Measurements from ENCODE around the gene KIAA1328. TPM values are rescaled to one million over a fixed set of nuclear protein-coding genes. Genes with fewer than 3 reads are reported as not detected.

KIAA1328 gene
- polyA plus RNA-seq, 3 donors = 9.8 to 13.7 (median 10.7) TPM

GRCh38 chr18:37033419-37033818 lies 204.5 kb downstream of the KIAA1328 start:
- no peak for DNase-seq (ENCODE audit: extremely low read depth in 1 of 11, low read depth in 9 of 11, low spot score in 4 of 11)

DNA sequence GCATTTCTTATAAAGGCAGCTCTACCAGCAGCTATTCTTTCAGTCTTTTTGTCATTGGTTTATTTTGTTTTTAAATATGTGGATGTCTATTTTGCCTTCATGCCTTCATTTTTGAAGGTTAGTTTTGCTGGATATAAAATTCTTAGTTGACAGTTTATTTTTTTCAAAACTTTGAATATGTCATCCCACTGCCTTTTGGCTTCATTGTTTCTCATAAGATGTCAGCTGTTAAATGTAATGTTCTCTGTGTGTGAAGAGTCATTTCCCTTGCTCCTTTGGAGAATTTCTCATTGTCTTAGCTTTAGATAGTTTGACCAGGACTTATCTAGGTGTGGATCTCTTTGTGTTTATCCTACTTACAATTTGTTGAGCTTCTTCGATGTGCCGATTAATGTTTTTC lies 213.5 kb downstream of the KIAA1328 start:
- no peak for DNase-seq (ENCODE audit: extremely low read depth in 1 of 11, low read depth in 9 of 11, low spot score in 4 of 11)

DNA sequence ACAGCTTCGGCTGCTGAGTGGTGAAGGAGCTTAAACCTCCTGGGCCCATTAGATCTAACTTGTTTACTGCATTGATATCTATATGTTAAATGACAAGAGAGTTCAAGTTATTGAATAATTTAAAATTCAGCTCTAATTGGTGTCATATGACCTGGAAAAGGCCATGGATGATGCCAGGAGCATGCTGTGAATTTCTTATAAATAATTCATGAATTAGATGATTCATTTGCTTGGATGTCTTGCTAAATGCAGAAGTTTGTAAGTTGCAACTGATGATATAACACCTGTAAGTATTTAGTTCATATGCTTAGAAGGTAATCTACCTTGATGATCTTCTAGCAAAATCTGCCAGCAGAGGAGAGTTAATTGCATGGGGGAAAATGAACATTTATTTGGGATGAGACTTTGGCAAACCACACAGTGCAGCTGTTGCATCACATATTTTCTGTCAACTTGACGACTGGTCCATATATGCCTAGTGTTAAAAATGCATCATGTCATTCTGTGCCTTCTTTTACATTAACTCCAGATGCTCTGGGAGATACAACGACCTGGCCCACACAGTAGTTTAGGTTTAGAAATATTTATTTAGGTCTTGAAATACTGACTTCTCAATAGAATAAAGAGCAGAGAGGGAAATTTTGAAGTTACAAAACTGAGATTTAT lies 226.3 kb downstream of the KIAA1328 start:
- no peak for DNase-seq (ENCODE audit: extremely low read depth in 1 of 11, low read depth in 9 of 11, low spot score in 4 of 11)

GRCh38 chr18:37064187-37064586 lies 235.3 kb downstream of the KIAA1328 start:
- DNase-seq (ENCODE audit: extremely low read depth in 1 of 11, low read depth in 9 of 11, low spot score in 4 of 11) = no peak

DNA sequence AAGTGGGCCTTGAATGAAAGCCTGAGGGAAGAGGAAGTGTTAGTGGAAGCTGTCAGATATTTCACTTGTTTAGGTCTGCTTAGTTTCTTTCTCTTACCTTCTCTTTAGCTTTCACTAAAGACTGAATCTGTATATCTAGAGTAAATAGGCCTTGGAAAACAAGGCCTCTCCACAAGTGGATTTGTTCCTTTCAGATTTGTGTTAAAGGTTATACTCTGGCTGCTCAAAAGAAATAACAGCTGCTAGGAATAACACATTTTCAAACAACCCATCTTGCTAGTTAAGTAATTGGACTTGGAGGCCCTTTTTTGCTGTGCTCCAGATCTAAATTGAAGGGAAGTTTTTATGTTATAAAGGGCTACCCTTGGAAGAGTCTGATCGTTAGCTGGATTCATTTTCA lies 236.3 kb downstream of the KIAA1328 start:
- DNase-seq (ENCODE audit: extremely low read depth in 1 of 11, low read depth in 9 of 11, low spot score in 4 of 11) = no peak

- no peak for DNase-seq (ENCODE audit: extremely low read depth in 1 of 11, low read depth in 9 of 11, low spot score in 4 of 11)
Measured at GRCh38 chr18:37084912-37085311, 256.0 kb downstream of the KIAA1328 start.

DNA sequence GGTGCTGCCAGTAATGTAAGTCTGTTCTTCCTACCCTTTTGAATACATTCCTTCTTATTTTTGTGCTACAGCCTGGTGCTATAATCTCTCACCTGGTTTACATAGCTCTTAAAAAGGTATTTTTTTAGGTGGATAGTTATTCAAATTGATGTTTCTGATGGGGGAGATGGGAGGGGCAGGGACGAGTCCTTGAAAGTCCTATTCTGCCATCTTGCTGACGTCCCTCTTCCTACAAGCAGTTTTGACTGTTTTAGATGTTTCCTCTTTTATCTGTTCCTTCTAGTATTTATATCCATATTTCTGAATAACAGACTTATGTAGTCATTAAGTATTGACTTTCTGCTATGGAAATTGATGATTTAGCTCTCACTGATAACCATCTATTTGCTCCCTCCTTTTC lies 256.4 kb downstream of the KIAA1328 start:
- DNase-seq (ENCODE audit: extremely low read depth in 1 of 11, low read depth in 9 of 11, low spot score in 4 of 11) = no peak

- DNase-seq (ENCODE audit: extremely low read depth in 1 of 11, low read depth in 9 of 11, low spot score in 4 of 11) = no peak
Measured at GRCh38 chr18:37107748-37108522, 279.0 kb downstream of the KIAA1328 start.

- DNase-seq (ENCODE audit: extremely low read depth in 1 of 11, low read depth in 9 of 11, low spot score in 4 of 11) = peak in 2 of 11 donors; percentile 4 to 11
Measured at GRCh38 chr18:37122877-37123276, 293.9 kb downstream of the KIAA1328 start.

- no peak for DNase-seq (ENCODE audit: extremely low read depth in 1 of 11, low read depth in 9 of 11, low spot score in 4 of 11)
Measured at GRCh38 chr18:37124516-37124915, 295.6 kb downstream of the KIAA1328 start.

- no peak for DNase-seq (ENCODE audit: extremely low read depth in 1 of 11, low read depth in 9 of 11, low spot score in 4 of 11)
Measured at GRCh38 chr18:37135177-37135576, 306.2 kb downstream of the KIAA1328 start.

- no peak for DNase-seq (ENCODE audit: extremely low read depth in 1 of 11, low read depth in 9 of 11, low spot score in 4 of 11)
Measured at GRCh38 chr18:37138456-37138855, 309.5 kb downstream of the KIAA1328 start.

DNA sequence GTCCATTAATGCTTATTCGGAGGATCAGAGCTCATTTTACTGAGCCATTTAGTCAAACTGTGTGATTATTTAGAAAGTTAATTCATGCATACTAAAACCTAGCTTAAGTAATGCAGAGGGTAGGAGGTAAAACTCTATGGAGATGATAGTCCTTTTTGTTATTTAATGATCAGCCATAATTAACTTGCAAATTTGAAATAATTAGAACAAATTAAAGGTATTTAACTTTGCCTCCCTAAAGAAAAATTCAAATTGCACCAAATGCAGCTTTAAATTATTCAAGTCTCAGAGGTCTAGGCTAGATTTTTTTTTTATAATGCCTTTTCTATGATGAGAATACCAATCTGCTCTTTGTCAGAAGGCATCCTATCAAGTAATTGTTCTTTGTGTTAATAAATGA lies 310.9 kb downstream of the KIAA1328 start:
- DNase-seq (ENCODE audit: extremely low read depth in 1 of 11, low read depth in 9 of 11, low spot score in 4 of 11) = no peak

GRCh38 chr18:37144921-37145320 lies 316.0 kb downstream of the KIAA1328 start:
- no peak for DNase-seq (ENCODE audit: extremely low read depth in 1 of 11, low read depth in 9 of 11, low spot score in 4 of 11)

- DNase-seq (ENCODE audit: extremely low read depth in 1 of 11, low read depth in 9 of 11, low spot score in 4 of 11) = no peak
Measured at GRCh38 chr18:37156330-37156942, 327.5 kb downstream of the KIAA1328 start.

DNA sequence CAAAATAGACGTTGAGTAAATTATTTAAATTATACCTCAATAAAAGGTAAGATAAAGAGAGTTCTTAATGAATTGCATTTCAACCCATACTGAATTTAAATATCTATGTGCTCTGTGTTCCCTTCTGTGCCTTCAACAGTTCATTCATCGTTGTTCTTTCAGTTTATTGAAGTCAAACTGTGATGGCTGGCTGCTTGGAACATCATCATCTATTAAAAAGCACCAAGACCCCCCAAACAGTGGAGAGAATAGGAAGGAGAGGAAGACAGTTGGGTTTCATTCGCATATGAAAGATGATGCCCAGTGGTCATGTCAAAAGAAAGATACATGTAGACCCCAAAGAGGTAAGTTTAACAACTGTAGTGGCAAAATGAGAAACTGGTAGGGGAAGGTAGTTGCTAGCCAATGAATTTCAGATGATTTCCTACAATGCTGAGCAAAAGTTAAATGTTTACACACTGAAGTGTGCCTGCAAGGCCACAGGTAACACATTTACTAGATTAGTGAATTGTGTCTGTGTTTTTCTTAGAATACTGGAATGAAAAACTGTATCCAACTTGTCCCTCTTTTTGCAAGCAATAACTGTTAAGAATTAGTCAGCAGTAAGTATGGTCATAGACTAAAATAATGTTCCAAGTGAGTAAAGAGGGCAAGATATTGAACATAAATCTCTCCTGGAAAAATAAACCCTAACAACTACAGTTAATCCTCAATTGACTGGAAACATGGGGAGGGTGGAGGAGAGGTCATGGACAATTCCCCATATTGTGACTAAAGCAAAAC lies 331.3 kb downstream of the KIAA1328 start:
- DNase-seq (ENCODE audit: extremely low read depth in 1 of 11, low read depth in 9 of 11, low spot score in 4 of 11) = peak in 5 of 11 donors; percentile 8 to 41 (median 15)

DNA sequence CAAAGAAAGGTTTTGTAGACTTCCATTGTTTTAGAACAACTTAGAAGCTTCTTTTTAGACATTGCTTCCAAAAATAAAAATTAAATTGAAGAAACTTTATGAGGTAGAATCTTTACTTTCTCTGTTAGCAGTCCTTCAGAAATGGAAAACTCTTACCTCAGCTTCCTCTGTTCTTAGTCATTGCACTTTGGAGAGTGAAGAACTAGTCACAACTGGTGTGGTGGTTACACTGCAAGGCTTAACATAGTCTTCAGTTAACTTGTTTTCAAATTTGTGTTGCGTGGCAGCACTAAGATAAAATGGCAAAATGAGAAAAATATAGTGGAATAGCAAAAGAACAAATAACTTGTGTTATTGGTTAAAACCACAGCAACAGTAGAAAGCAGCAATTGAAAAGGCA lies 332.6 kb downstream of the KIAA1328 start:
- DNase-seq (ENCODE audit: extremely low read depth in 1 of 11, low read depth in 9 of 11, low spot score in 4 of 11) = no peak

DNA sequence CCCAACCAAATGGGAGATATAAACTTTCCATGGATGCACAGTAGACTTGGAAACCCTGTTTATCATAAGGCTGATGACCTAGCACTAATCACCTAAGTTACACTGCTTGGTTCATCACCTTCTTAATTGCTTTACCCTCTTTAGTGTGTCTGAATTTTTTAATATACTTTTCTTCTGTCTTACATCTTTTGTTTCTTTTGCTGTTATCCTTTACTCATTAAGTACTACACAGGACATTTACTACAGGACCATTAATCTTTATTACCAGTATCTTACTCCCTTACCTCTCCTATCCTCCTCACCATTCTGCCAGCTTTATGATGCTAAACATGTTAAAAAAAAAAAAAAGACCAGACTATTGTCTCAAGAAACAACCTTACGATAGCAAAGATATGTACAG lies 333.6 kb downstream of the KIAA1328 start:
- peak in 3 of 11 donors; percentile 12 to 28 (median 26) for DNase-seq (ENCODE audit: extremely low read depth in 1 of 11, low read depth in 9 of 11, low spot score in 4 of 11)

- DNase-seq (ENCODE audit: extremely low read depth in 1 of 11, low read depth in 9 of 11, low spot score in 4 of 11) = peak in 1 of 11 donors; percentile 13
Measured at GRCh38 chr18:37163119-37163518, 334.2 kb downstream of the KIAA1328 start.
